COLO668 (cell line): ENCODE measurements around the gene AMER2.
"Not testable (repeated sequence)": the region's sequence is repeated elsewhere in the genome, so short reads cannot be mapped to it uniquely, and the experiment has no call there.

Experiments used
- DNase-seq: peaks from one replicate; lab custom pipeline; 2025; ENCODE audit not compliant: unreplicated experiment; lab: John Stamatoyannopoulos, UW

The AMER2 gene

GRCh38 chr13:25186187-25186586 lies 14.1 kb upstream of the AMER2 start:
- DNase-seq, result no peak

GRCh38 chr13:25181597-25181996 lies 9.5 kb upstream of the AMER2 start:
- DNase-seq, result no peak

- no peak for DNase-seq
Observed at GRCh38 chr13:25180775-25181537, 8.9 kb upstream of the AMER2 start.

GRCh38 chr13:25179832-25180774 lies 8.0 kb upstream of the AMER2 start:
- no peak for DNase-seq

- no peak for DNase-seq
Observed at GRCh38 chr13:25179011-25179410, 6.9 kb upstream of the AMER2 start.

GRCh38 chr13:25178070-25178469 lies 6.0 kb upstream of the AMER2 start:
- no peak for DNase-seq

- DNase-seq, result no peak
Observed at GRCh38 chr13:25177636-25178035, 5.5 kb upstream of the AMER2 start.

- DNase-seq, result no peak
Observed at GRCh38 chr13:25177012-25177411, 4.9 kb upstream of the AMER2 start.

- no peak for DNase-seq
Observed at GRCh38 chr13:25175431-25175830, 3.3 kb upstream of the AMER2 start.

GRCh38 chr13:25175026-25175425 lies 2.9 kb upstream of the AMER2 start:
- no peak for DNase-seq

GRCh38 chr13:25174304-25174703 lies 2.2 kb upstream of the AMER2 start:
- no peak for DNase-seq

GRCh38 chr13:25172303-25172630 lies 179 bp upstream of the AMER2 start:
- DNase-seq, result no peak

- no peak for DNase-seq
Observed at GRCh38 chr13:25171170-25171516, 945 bp downstream of the AMER2 start.

- DNase-seq, result peak; percentile 76
Observed at GRCh38 chr13:25170554-25171111, 1.5 kb downstream of the AMER2 start.

- no peak for DNase-seq
Observed at GRCh38 chr13:25169951-25170553, 2.0 kb downstream of the AMER2 start.

GRCh38 chr13:25169356-25169755 lies 2.7 kb downstream of the AMER2 start:
- no peak for DNase-seq

GRCh38 chr13:25168790-25169189 lies 3.3 kb downstream of the AMER2 start:
- DNase-seq, result no peak

- DNase-seq, result no peak
Observed at GRCh38 chr13:25167382-25168174, 4.5 kb downstream of the AMER2 start.

- no peak for DNase-seq
Observed at GRCh38 chr13:25166306-25166705, 5.8 kb downstream of the AMER2 start.

GRCh38 chr13:25165663-25166062 lies 6.4 kb downstream of the AMER2 start:
- no peak for DNase-seq

GRCh38 chr13:25165163-25165562 lies 6.9 kb downstream of the AMER2 start:
- DNase-seq, result not testable (repeated sequence)
